IMR-90 (cell line): ENCODE measurements around the gene CFAP92. TPM values are rescaled to one million over a fixed set of nuclear protein-coding genes. Genes with fewer than 3 reads are reported as not detected.

Experiments used
- ATAC-seq: fragments of 200-7000 bp; cut with Tn5 transposase; 2 replicates; pipeline ENCODE4 v1.9.1; 2020; ENCODE audit warnings: low read depth, mild to moderate bottlenecking, moderate library complexity
- BruUV-seq: library from RNA; stranded (reverse); fragments of 400-500 nt; replicated peaks from 2 replicates; lab custom pipeline; 2021; lab: Mats Ljungman, UMichigan
- CTCF ChIA-PET: fragments of 300-600 bp; formaldehyde crosslinking; extraction: SDS; loops from one replicate; lab custom pipeline; 2021; ENCODE audit warnings: antibody characterized with exemption; lab: Yijun Ruan, JAX
- POLR2A ChIA-PET: fragments of 300-600 bp; sonication (Branson Sonifier 250); formaldehyde crosslinking; loops from one replicate; lab custom pipeline; 2022; ENCODE audit warnings: antibody characterized with exemption; ENCODE audit not compliant: unreplicated experiment; lab: Charles Lee
- DNase-seq: peaks from one replicate; pipeline ENCODE4 v3.0.0; 2013
- H2AFZ ChIP-seq: replicated peaks from 2 replicates; pipeline ENCODE3; 2013; ENCODE audit warnings: low read length, mild to moderate bottlenecking; ENCODE audit not compliant: poor library complexity
- H2AK5ac ChIP-seq: 2 replicates; pipeline ENCODE4 v1.6.1; 2013; ENCODE audit warnings: low read depth, low read length, inconsistent platforms
- H2AK9ac ChIP-seq: replicated peaks from 2 replicates; pipeline ENCODE3; 2013; ENCODE audit warnings: mild to moderate bottlenecking, low read depth, low read length, moderate library complexity; ENCODE audit not compliant: poor library complexity
- H2BK120ac ChIP-seq: 2 replicates; pipeline ENCODE4 v1.6.1; 2013; ENCODE audit warnings: low read depth, low read length, inconsistent platforms
- H2BK15ac ChIP-seq: 3 replicates; pipeline ENCODE4 v1.6.1; 2013; ENCODE audit warnings: low read depth, low read length, inconsistent platforms
- H2BK20ac ChIP-seq: 2 replicates; pipeline ENCODE4 v1.6.1; 2013; ENCODE audit warnings: low read depth, mild to moderate bottlenecking, inconsistent platforms, low read length, moderate library complexity
- H2BK5ac ChIP-seq: 2 replicates; pipeline ENCODE4 v1.6.1; 2013; ENCODE audit warnings: mild to moderate bottlenecking, low read depth, low read length, inconsistent platforms; ENCODE audit not compliant: poor library complexity, severe bottlenecking
- H3K14ac ChIP-seq: replicated peaks from 2 replicates; pipeline ENCODE4 v1.6.1; 2013; ENCODE audit warnings: low read depth, low read length, inconsistent platforms
- H3K18ac ChIP-seq: 2 replicates; pipeline ENCODE4 v1.6.1; 2013; ENCODE audit warnings: low read depth, low read length, control low read depth
- H3K23ac ChIP-seq: 2 replicates; pipeline ENCODE4 v1.6.1; 2013; ENCODE audit warnings: low read depth, low read length, inconsistent platforms
- H3K27ac ChIP-seq: 2 replicates; pipeline ENCODE4 v1.5.1; 2013; ENCODE audit warnings: mild to moderate bottlenecking, control low read depth, low read length; ENCODE audit not compliant: insufficient read depth
- H3K27me3 ChIP-seq: 2 replicates; pipeline ENCODE4 v1.6.1; 2013; ENCODE audit warnings: low read length; ENCODE audit not compliant: control insufficient read depth, insufficient read depth
- H3K36me3 ChIP-seq: 2 replicates; pipeline ENCODE4 v1.6.1; 2013; ENCODE audit warnings: low read length, mixed read lengths; ENCODE audit not compliant: control insufficient read depth, insufficient read depth
- H3K4ac ChIP-seq: 2 replicates; pipeline ENCODE4 v1.6.1; 2013; ENCODE audit warnings: low read depth, low read length, inconsistent platforms
- H3K4me1 ChIP-seq: 2 replicates; pipeline ENCODE4 v1.6.1; 2013; ENCODE audit warnings: low read length, mixed read lengths; ENCODE audit not compliant: control insufficient read depth, insufficient read depth
- H3K4me2 ChIP-seq: 2 replicates; pipeline ENCODE4 v1.6.1; 2013; ENCODE audit warnings: low read depth, mild to moderate bottlenecking, control low read depth, low read length, moderate library complexity
- H3K4me3 ChIP-seq: 2 replicates; pipeline ENCODE4 v1.5.1; 2013; ENCODE audit warnings: low read depth, mild to moderate bottlenecking, control low read depth, low read length, moderate library complexity; ENCODE audit not compliant: insufficient read depth
- H3K56ac ChIP-seq: 2 replicates; pipeline ENCODE4 v1.6.1; 2013; ENCODE audit warnings: low read length, inconsistent platforms; ENCODE audit not compliant: insufficient read depth; ENCODE audit errors: extremely low read depth
- H3K79me1 ChIP-seq, 2 experiments: 2 replicates each; pipeline ENCODE4 v1.6.1; 2013; ENCODE audit warnings: low read length in 2 of 2, inconsistent platforms in 1 of 2, low read depth in 1 of 2
- H3K9ac ChIP-seq: 2 replicates; pipeline ENCODE4 v1.6.1; 2013; ENCODE audit warnings: low read depth, low read length, control low read depth
- H3K9me1 ChIP-seq: 2 replicates; pipeline ENCODE4 v1.6.1; 2013; ENCODE audit warnings: low read length, inconsistent platforms; ENCODE audit not compliant: insufficient read depth
- H3K9me3 ChIP-seq: 2 replicates; pipeline ENCODE4 v1.6.1; 2013; ENCODE audit warnings: low read length; ENCODE audit not compliant: control insufficient read depth, insufficient read depth
- H4K20me1 ChIP-seq: 2 replicates; pipeline ENCODE4 v1.6.1; 2013; ENCODE audit warnings: low read length, inconsistent platforms; ENCODE audit not compliant: insufficient read depth
- H4K5ac ChIP-seq: 2 replicates; pipeline ENCODE4 v1.6.1; 2013; ENCODE audit warnings: mild to moderate bottlenecking, low read depth, low read length, control low read depth
- H4K8ac ChIP-seq, 2 experiments: 2 replicates each; pipeline ENCODE4 v1.6.1; 2013; ENCODE audit warnings: low read depth in 2 of 2, low read length in 2 of 2, control low read depth in 1 of 2, inconsistent platforms in 1 of 2
- H4K91ac ChIP-seq: 2 replicates; pipeline ENCODE4 v1.6.1; 2013; ENCODE audit warnings: low read depth, low read length, inconsistent platforms; ENCODE audit not compliant: insufficient read depth
- MAFK ChIP-seq: IDR thresholded peaks from 2 replicates; pipeline ENCODE4 v1.6.1; 2012; ENCODE audit warnings: low read depth, low read length, improper control_type of control experiment
- MAZ ChIP-seq: IDR thresholded peaks from 2 replicates; pipeline ENCODE4 v1.6.1; 2012; ENCODE audit warnings: low read depth, mild to moderate bottlenecking, low read length, improper control_type of control experiment, moderate library complexity, borderline replicate concordance
- NFE2L2 ChIP-seq: fragments of 150-350 bp; IDR thresholded peaks from 2 replicates; pipeline ENCODE4 v1.6.1; 2016; ENCODE audit warnings: low read depth, mild to moderate bottlenecking, low read length
- RAD21 ChIP-seq: IDR thresholded peaks from 2 replicates; pipeline ENCODE4 v1.6.1; 2012; ENCODE audit warnings: low read length, improper control_type of control experiment
- RFX5 ChIP-seq: IDR thresholded peaks from 2 replicates; pipeline ENCODE4 v1.8.0; 2012; ENCODE audit warnings: low read depth, mild to moderate bottlenecking, low read length, moderate library complexity
- USF2 ChIP-seq: fragments of 150-350 bp; IDR thresholded peaks from 2 replicates; pipeline ENCODE4 v1.6.1; 2017; ENCODE audit warnings: mild to moderate bottlenecking, antibody characterized with exemption, low read length, low read depth
- WGBS, 2 experiments: methylation state at CpG; one replicate each; pipeline versions ENCODE4 v1.1.5 to v1.1.7; 2013; ENCODE audit warnings: missing lambda C conversion rate in 2 of 2; ENCODE audit not compliant: insufficient read length in 1 of 2; ENCODE audit errors: extremely low coverage in 2 of 2; 5-methylcytosine and 5-hydroxymethylcytosine counted together
- dilution Hi-C: fragments of 300-500 bp; cut with HindIII; formaldehyde crosslinking; loops from one replicate; pipeline ENCODE4 v1.14.3; 2018; ENCODE audit warnings: low sequenced_read_pairs; ENCODE audit not compliant: unreplicated experiment
- in situ Hi-C: fragments of 300-500 bp; cut with MboI; formaldehyde crosslinking; loops from 3 replicates; pipeline ENCODE4 v1.14.3; 2019; ENCODE audit warnings: low sequenced_read_pairs, inconsistent platforms, mixed read lengths
- intact Hi-C: fragments of 100-400 bp; cut with micrococcal nuclease; formaldehyde crosslinking; loops from 2 replicates; pipeline ENCODE4 v1.10.0; 2022
- polyA plus RNA-seq, 3 experiments: library from polyadenylated mRNA; depleted of rRNA; stranded (reverse); fragments of >200 nt; gene quantifications; 2 replicates each; pipeline ENCODE4 v1.2.3, GENCODE V29; 2012; ENCODE audit warnings: low replicate concordance in 1 of 3
- total RNA-seq: library from RNA; depleted of rRNA; stranded (reverse); fragments of >200 nt; gene quantifications from 2 replicates; pipeline ENCODE4 v1.2.3, GENCODE V29; 2012
- TF ChIP-seq, protein P1 (sequence below): conservative IDR thresholded peaks from 2 replicates; pipeline ENCODE4 v1.5.1; 2012; ENCODE audit warnings: mild to moderate bottlenecking, low read depth, low read length, improper control_type of control experiment

CFAP92 gene
- total and polyA plus RNA-seq, 2 of the 4 experiments (the other 2 are of a cell fraction), result not detected

GRCh38 chr3:128889139-128889894 lies 104.6 kb downstream of the CFAP92 start:
- no peak overlapping the region for H3K14ac ChIP-seq
- TF ChIP-seq, protein P1, sequence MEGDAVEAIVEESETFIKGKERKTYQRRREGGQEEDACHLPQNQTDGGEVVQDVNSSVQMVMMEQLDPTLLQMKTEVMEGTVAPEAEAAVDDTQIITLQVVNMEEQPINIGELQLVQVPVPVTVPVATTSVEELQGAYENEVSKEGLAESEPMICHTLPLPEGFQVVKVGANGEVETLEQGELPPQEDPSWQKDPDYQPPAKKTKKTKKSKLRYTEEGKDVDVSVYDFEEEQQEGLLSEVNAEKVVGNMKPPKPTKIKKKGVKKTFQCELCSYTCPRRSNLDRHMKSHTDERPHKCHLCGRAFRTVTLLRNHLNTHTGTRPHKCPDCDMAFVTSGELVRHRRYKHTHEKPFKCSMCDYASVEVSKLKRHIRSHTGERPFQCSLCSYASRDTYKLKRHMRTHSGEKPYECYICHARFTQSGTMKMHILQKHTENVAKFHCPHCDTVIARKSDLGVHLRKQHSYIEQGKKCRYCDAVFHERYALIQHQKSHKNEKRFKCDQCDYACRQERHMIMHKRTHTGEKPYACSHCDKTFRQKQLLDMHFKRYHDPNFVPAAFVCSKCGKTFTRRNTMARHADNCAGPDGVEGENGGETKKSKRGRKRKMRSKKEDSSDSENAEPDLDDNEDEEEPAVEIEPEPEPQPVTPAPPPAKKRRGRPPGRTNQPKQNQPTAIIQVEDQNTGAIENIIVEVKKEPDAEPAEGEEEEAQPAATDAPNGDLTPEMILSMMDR, result no peak
- TF ChIP-seq MAZ (no peak), RFX5 (no peak), RAD21 (no peak), MAFK (peak; percentile 59), USF2 (no peak), NFE2L2 (peak; percentile 79)
- WGBS, 2 experiments, result no CpG with 5 or more reads among the region's 7 CpGs

More at GRCh38 chr3:128889139-128889894, 104.6 kb downstream of the CFAP92 start:
- H3K4me3 ChIP-seq, result no peak overlapping the region
- no peak overlapping the region for H2BK15ac ChIP-seq
- peaks cover 10 to 45% of the 10 kb centered on the region in 2 experiments; a peak in 3 of 4 replicates for H3K79me1 ChIP-seq
- H2AFZ ChIP-seq, result no peak overlapping the region
- DNase-seq, result no peak
- no peak overlapping the region for H2AK9ac ChIP-seq
- no peak overlapping the region for H2BK5ac ChIP-seq
- CTCF ChIA-PET, result interaction anchor here (0.6 kb wide), 1 partner anchor 127 kb away, joined by 4 read pairs; no protein-coding TSS in a partner anchor
- no peak overlapping the region for H3K18ac ChIP-seq
- no peaks in the 10 kb centered on the region; the same call in 1 of the 2 replicates for H4K20me1 ChIP-seq
- no peak overlapping the region for H2BK120ac ChIP-seq
- H3K9ac ChIP-seq, result no peak overlapping the region
- H3K27me3 ChIP-seq, result no peaks in the 10 kb centered on the region
- H3K27ac ChIP-seq, result peak overlapping the region; percentile 44; the same call in 1 of the 2 replicates
- peaks cover 7% of the 10 kb centered on the region; the same call in 1 of the 2 replicates for H3K9me1 ChIP-seq
- intact Hi-C loops, result no loop called here
- ATAC-seq, result 0 out of 2 replicates have a peak, but pooled peaks have one; percentile 17
- no peak overlapping the region for H3K4ac ChIP-seq
- dilution Hi-C loops, result no loop called here
- H3K23ac ChIP-seq, result no peak overlapping the region
- no peak overlapping the region for H4K91ac ChIP-seq
- no peak overlapping the region for H3K56ac ChIP-seq
- in situ Hi-C loops, result no loop called here
- no peak overlapping the region for H4K8ac ChIP-seq
- POLR2A ChIA-PET, result no interaction called here
- H2BK20ac ChIP-seq, result no peak overlapping the region
- no peak overlapping the region for H4K5ac ChIP-seq
- H3K4me2 ChIP-seq, result no peak overlapping the region
- no peaks in the 10 kb centered on the region for H3K4me1 ChIP-seq
- 0 out of 2 replicates have a peak overlapping the region, but pooled peaks have one; percentile 12 for H2AK5ac ChIP-seq
- H3K36me3 ChIP-seq, result peaks cover 34% of the 10 kb centered on the region
- H3K9me3 ChIP-seq, result no peaks in the 10 kb centered on the region
- no TSS peak for BruUV-seq
